Nephron (organoid): ENCODE data around the gene ARHGAP26.

ENCODE experiments used
- H3K27ac Mint-ChIP-seq, 3 experiments: 2 replicates each; pipeline ENCODE4 v1.8.0; 2020; ENCODE audit warnings: mixed read lengths in 3 of 3, mild to moderate bottlenecking in 2 of 3, moderate library complexity in 1 of 3
- H3K27me3 Mint-ChIP-seq: 2 replicates; pipeline ENCODE4 v1.8.0; 2021; ENCODE audit warnings: low read depth, mild to moderate bottlenecking, moderate library complexity, mixed read lengths
- H3K36me3 Mint-ChIP-seq: 2 replicates; pipeline ENCODE4 v1.8.0; 2020; ENCODE audit warnings: low read depth, mixed read lengths
- H3K4me1 Mint-ChIP-seq: 2 replicates; pipeline ENCODE4 v1.8.0; 2020; ENCODE audit warnings: mixed read lengths
- H3K4me3 Mint-ChIP-seq, 3 experiments: 2 replicates each; pipeline ENCODE4 v1.8.0; 2020; ENCODE audit warnings: mild to moderate bottlenecking in 3 of 3, mixed read lengths in 3 of 3, moderate library complexity in 2 of 3
- H3K9me3 Mint-ChIP-seq: 2 replicates; pipeline ENCODE4 v1.8.0; 2020; ENCODE audit warnings: mixed read lengths
- TF ChIP-seq, protein P1 (sequence below), 3 experiments: fragments of 200-600 bp; sonication (generic); IDR thresholded peaks; one replicate each; pipeline ENCODE4 v1.5.0; 2021; ENCODE audit warnings: antibody characterized with exemption in 3 of 3; ENCODE audit not compliant: unreplicated experiment in 3 of 3

Gene ARHGAP26

DNA sequence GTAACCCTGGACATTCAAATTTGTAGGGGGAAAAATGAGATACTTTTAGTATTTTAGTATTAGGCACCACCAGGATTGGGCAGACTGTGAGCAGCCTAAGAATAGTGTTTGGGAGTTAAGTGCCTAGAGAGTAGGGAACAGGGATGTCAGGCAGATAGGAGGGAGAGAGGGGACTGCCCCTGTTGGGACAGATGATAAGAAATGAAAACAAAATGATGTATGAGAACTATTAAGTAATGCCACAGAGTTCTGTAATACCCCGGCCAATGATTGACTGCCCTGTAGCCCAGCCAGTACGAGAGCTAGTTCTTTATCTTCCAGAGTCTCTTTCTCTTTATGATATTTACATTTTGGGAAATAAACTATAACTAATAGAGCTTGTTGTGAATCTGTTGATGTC lies 24.4 kb downstream of the ARHGAP26 start:
- Mint-ChIP-seq H3K4me3 (no peak overlapping the region), H3K36me3 (no peaks in the 10 kb centered on the region), H3K27me3 (peaks cover 4% of the 10 kb centered on the region), H3K9me3 (no peaks in the 10 kb centered on the region), H3K4me1 (peaks cover 13% of the 10 kb centered on the region), H3K27ac (peak overlapping the region in 1 of 3 experiments; percentile 57)
- TF ChIP-seq, protein P1, sequence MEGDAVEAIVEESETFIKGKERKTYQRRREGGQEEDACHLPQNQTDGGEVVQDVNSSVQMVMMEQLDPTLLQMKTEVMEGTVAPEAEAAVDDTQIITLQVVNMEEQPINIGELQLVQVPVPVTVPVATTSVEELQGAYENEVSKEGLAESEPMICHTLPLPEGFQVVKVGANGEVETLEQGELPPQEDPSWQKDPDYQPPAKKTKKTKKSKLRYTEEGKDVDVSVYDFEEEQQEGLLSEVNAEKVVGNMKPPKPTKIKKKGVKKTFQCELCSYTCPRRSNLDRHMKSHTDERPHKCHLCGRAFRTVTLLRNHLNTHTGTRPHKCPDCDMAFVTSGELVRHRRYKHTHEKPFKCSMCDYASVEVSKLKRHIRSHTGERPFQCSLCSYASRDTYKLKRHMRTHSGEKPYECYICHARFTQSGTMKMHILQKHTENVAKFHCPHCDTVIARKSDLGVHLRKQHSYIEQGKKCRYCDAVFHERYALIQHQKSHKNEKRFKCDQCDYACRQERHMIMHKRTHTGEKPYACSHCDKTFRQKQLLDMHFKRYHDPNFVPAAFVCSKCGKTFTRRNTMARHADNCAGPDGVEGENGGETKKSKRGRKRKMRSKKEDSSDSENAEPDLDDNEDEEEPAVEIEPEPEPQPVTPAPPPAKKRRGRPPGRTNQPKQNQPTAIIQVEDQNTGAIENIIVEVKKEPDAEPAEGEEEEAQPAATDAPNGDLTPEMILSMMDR (IDR thresholded peaks at IDR 0.05; ENCODE audit: unreplicated experiment in 3 of 3) = no peak

DNA sequence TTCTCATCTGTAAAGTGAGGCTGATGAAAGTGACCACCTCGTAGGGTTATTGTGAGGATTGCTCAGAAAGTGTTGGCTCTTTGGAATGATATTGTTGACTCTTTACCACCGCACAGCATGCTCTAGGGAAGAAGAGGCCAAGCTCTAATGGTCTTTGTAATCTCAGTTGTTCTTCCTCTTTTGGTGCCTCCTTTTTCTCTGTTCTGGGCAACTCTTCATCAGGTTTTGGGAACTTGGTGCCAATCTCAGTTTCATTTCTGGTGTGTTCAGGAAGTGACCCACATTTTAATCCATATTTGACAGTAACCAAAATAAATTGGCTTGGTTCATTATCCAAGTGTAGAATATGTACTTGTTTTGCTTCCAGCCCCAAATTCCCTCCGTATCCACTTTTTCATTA lies 25.1 kb downstream of the ARHGAP26 start:
- Mint-ChIP-seq H3K36me3 (no peaks in the 10 kb centered on the region), H3K27me3 (peaks cover 6% of the 10 kb centered on the region), H3K9me3 (no peaks in the 10 kb centered on the region), H3K4me3 (no peak overlapping the region), H3K4me1 (peaks cover 11% of the 10 kb centered on the region), H3K27ac (no peak overlapping the region)
- TF ChIP-seq, protein P1 (IDR thresholded peaks at IDR 0.05; ENCODE audit: unreplicated experiment in 3 of 3) = no peak

GRCh38 chr5:142796492-142797109 lies 26.4 kb downstream of the ARHGAP26 start:
- Mint-ChIP-seq H3K4me3 (no peak overlapping the region), H3K9me3 (no peaks in the 10 kb centered on the region), H3K27ac (no peak overlapping the region), H3K4me1 (peaks cover 11% of the 10 kb centered on the region), H3K36me3 (no peaks in the 10 kb centered on the region), H3K27me3 (peaks cover 7% of the 10 kb centered on the region)
- TF ChIP-seq, protein P1 (IDR thresholded peaks at IDR 0.05; ENCODE audit: unreplicated experiment in 3 of 3) = no peak

DNA sequence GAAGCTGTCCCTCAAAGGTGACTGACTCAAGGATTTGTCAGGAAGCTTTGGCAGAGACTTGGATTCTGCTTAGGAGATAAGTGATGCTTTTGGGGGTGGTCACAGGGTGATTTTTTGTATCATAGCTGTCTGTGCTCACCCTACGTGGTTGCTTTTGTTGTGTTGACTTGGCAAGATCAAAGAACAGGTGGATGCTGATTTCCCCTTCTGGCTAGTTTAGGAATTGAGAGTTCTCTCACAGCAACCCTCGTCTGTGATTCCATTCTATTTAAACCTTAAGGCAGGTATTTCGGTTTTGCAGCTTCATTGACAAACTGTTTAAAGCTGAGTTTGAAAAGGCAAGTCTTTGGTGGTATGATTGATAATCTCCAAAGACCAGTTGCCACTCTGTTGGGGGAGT lies 27.2 kb downstream of the ARHGAP26 start:
- Mint-ChIP-seq H3K9me3 (no peaks in the 10 kb centered on the region), H3K36me3 (no peaks in the 10 kb centered on the region), H3K27ac (no peak overlapping the region), H3K4me1 (peaks cover 11% of the 10 kb centered on the region), H3K27me3 (peaks cover 7% of the 10 kb centered on the region), H3K4me3 (no peak overlapping the region)
- TF ChIP-seq, protein P1 (IDR thresholded peaks at IDR 0.05; ENCODE audit: unreplicated experiment in 3 of 3) = no peak

GRCh38 chr5:142798099-142798770 lies 28.1 kb downstream of the ARHGAP26 start:
- Mint-ChIP-seq H3K9me3 (no peaks in the 10 kb centered on the region), H3K4me3 (no peak overlapping the region), H3K27me3 (peaks cover 7% of the 10 kb centered on the region), H3K36me3 (no peaks in the 10 kb centered on the region), H3K4me1 (peaks cover 11% of the 10 kb centered on the region), H3K27ac (no peak overlapping the region)
- TF ChIP-seq, protein P1 (IDR thresholded peaks at IDR 0.05; ENCODE audit: unreplicated experiment in 3 of 3) = no peak
